IPS DF 6.9 (cell line): Measurements from ENCODE around the gene HHEX.
A peak's percentile ranks its signal among the peaks of the same experiment; 100 is the strongest.
"Not testable (repeated sequence)": the region's sequence is repeated elsewhere in the genome, so short reads cannot be mapped to it uniquely, and the experiment has no call there.

Source experiments
- DNase-seq: peaks from one replicate; pipeline ENCODE4 v3.0.0-alpha.2; 2013; ENCODE audit warnings: low read depth, low spot score
- H3K27ac ChIP-seq: one replicate; pipeline ENCODE4 v1.5.1; 2013; ENCODE audit warnings: low read length, control low read depth
- H3K27me3 ChIP-seq: 2 replicates; pipeline ENCODE4 v1.6.1; 2013; ENCODE audit warnings: mild to moderate bottlenecking, low read length; ENCODE audit not compliant: control insufficient read depth, insufficient read depth
- H3K36me3 ChIP-seq: 2 replicates; pipeline ENCODE4 v1.6.1; 2013; ENCODE audit warnings: low read length; ENCODE audit not compliant: control insufficient read depth, insufficient read depth
- H3K4me1 ChIP-seq: 2 replicates; pipeline ENCODE4 v1.6.1; 2013; ENCODE audit warnings: low read length; ENCODE audit not compliant: control insufficient read depth, insufficient read depth
- H3K4me3 ChIP-seq: 2 replicates; pipeline ENCODE4 v1.5.1; 2013; ENCODE audit warnings: mild to moderate bottlenecking, low read length
- H3K9me3 ChIP-seq: 2 replicates; pipeline ENCODE4 v1.6.1; 2013; ENCODE audit warnings: low read length, inconsistent platforms; ENCODE audit not compliant: control insufficient read depth, insufficient read depth
- WGBS: extraction: QIAGEN DNeasy Blood & Tissue Kit; methylation state at CpG from one replicate; pipeline ENCODE4 v1.1.7; 2013; ENCODE audit warnings: mixed read lengths, missing lambda C conversion rate; ENCODE audit not compliant: insufficient read length, insufficient coverage; 5-methylcytosine and 5-hydroxymethylcytosine counted together

Gene HHEX

DNA sequence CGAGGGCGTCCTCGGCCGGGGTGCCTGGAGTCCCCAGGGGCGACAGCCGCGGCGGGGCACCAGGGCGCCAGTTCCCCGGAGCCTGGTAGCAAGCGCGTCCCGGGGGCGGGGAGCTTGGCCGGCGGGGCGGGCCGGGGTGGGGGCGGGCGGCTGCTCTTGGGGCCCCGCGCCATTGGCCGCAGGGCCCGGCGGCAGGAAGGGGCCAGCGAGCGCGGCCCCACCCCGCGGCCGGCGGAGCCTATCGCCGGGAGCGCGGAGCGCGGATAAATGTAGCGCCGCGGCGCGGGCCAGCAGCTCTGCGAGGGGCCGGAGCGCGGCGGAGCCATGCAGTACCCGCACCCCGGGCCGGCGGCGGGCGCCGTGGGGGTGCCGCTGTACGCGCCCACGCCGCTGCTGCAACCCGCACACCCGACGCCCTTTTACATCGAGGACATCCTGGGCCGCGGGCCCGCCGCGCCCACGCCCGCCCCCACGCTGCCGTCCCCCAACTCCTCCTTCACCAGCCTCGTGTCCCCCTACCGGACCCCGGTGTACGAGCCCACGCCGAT, at the start of gene HHEX:
Gene HHEX (plus strand): TSS at position 293 of the 548 bp plus-strand sequence. CDS start 32 bp downstream, at position 325.
- H3K4me1 ChIP-seq: peaks cover 3% of the 10 kb centered on the region
- no CpG with 5 or more reads among the region's 79 CpGs for WGBS
- no peak within 1 kb of the TSS for H3K27ac ChIP-seq
- H3K9me3 ChIP-seq: no peaks in the 10 kb centered on the region
- H3K36me3 ChIP-seq: no peaks in the 10 kb centered on the region
- peak; percentile 1 for DNase-seq
- H3K27me3 ChIP-seq: peaks cover 33% of the 10 kb centered on the region
- H3K4me3 ChIP-seq: peak within 1 kb of the TSS; percentile 54

DNA sequence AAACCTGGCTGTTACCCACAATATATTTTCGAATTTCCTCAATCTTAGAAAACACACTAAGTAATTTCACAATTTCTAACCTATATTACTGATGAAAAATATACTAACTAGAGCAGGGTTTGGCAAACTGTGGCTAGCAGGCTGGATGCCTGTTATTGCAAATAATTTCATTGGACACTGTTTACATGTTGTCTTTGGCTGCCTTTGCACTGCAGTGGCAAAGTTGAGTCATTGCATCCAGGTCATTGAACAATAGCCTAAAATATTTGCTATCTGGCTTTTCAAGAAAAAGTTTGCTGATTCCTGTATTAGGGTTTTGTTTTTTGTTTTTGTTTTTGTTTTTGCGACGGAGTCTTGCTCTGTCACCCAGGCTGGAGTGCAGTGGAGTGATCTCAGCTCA, 49.6 kb upstream of the HHEX start:
- Histone ChIP-seq H3K4me1 (no peaks in the 10 kb centered on the region), H3K27ac (no peak overlapping the region), H3K9me3 (no peaks in the 10 kb centered on the region), H3K27me3 (no peaks in the 10 kb centered on the region), H3K4me3 (no peak overlapping the region), H3K36me3 (peaks cover 4% of the 10 kb centered on the region; the same call in 1 of the 2 replicates)
- DNase-seq: no peak
- WGBS: 100% methylated on average over 1 of the region's 3 CpGs

DNA sequence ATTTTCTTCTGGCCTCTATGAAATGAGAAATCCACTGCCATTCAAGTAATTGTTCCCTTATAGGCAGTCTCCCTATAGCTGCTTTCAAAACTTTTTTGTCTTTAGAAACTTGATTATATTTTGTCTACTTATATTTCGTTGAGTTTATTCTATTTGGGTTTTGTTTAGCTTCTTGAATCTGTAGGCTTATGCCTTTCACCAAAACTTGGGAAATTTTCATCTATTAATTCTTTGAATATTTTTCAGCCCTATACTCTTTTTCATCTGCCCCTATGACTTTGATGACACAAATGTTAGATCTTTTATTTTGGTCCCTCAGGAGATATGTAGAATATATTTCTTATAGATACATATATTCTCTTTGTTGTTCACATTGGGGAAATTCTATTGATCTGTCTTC, 48.3 kb upstream of the HHEX start:
- WGBS: no CpG with 5 or more reads among the region's 1 CpG
- Histone ChIP-seq H3K27ac (no peak overlapping the region), H3K9me3 (no peaks in the 10 kb centered on the region), H3K27me3 (no peaks in the 10 kb centered on the region), H3K4me3 (no peak overlapping the region), H3K36me3 (peaks cover 4% of the 10 kb centered on the region; the same call in 1 of the 2 replicates), H3K4me1 (no peaks in the 10 kb centered on the region)
- no peak for DNase-seq

- Histone ChIP-seq H3K4me1 (no peaks in the 10 kb centered on the region), H3K27ac (no peak overlapping the region), H3K9me3 (no peaks in the 10 kb centered on the region), H3K27me3 (no peaks in the 10 kb centered on the region), H3K4me3 (no peak overlapping the region), H3K36me3 (peaks cover 2% of the 10 kb centered on the region; the same call in 1 of the 2 replicates)
- DNase-seq: no peak
- no CpG with 5 or more reads among the region's 2 CpGs for WGBS
Measured at GRCh38 chr10:92644921-92645320, 44.8 kb upstream of the HHEX start.

GRCh38 chr10:92650864-92651263, 38.9 kb upstream of the HHEX start:
- H3K27me3 ChIP-seq, H3K4me1 ChIP-seq, DNase-seq, H3K27ac ChIP-seq, H3K9me3 ChIP-seq, H3K36me3 ChIP-seq, H3K4me3 ChIP-seq: not testable (repeated sequence)
- no CpG with 5 or more reads among the region's 3 CpGs for WGBS

GRCh38 chr10:92655426-92655825, 34.3 kb upstream of the HHEX start:
- no peaks in the 10 kb centered on the region for H3K9me3 ChIP-seq
- no peak overlapping the region for H3K27ac ChIP-seq
- H3K27me3 ChIP-seq: no peaks in the 10 kb centered on the region
- WGBS: no CpG with 5 or more reads among the region's 1 CpG
- H3K4me3 ChIP-seq: no peak overlapping the region
- H3K36me3 ChIP-seq: peaks cover 5% of the 10 kb centered on the region; the same call in 1 of the 2 replicates
- H3K4me1 ChIP-seq: no peaks in the 10 kb centered on the region
- no peak for DNase-seq

GRCh38 chr10:92656266-92656961, 33.3 kb upstream of the HHEX start:
- Histone ChIP-seq H3K27me3 (no peaks in the 10 kb centered on the region), H3K27ac (no peak overlapping the region), H3K9me3 (no peaks in the 10 kb centered on the region), H3K4me1 (no peaks in the 10 kb centered on the region), H3K4me3 (no peak overlapping the region), H3K36me3 (peaks cover 2% of the 10 kb centered on the region; the same call in 1 of the 2 replicates)
- no CpG with 5 or more reads among the region's 7 CpGs for WGBS
- no peak for DNase-seq

GRCh38 chr10:92657024-92657423, 32.7 kb upstream of the HHEX start:
- Histone ChIP-seq H3K4me3 (no peak overlapping the region), H3K36me3 (no peaks in the 10 kb centered on the region; the same call in 1 of the 2 replicates), H3K4me1 (no peaks in the 10 kb centered on the region), H3K9me3 (no peaks in the 10 kb centered on the region), H3K27ac (no peak overlapping the region), H3K27me3 (no peaks in the 10 kb centered on the region)
- no CpG with 5 or more reads among the region's 5 CpGs for WGBS
- no peak for DNase-seq

DNA sequence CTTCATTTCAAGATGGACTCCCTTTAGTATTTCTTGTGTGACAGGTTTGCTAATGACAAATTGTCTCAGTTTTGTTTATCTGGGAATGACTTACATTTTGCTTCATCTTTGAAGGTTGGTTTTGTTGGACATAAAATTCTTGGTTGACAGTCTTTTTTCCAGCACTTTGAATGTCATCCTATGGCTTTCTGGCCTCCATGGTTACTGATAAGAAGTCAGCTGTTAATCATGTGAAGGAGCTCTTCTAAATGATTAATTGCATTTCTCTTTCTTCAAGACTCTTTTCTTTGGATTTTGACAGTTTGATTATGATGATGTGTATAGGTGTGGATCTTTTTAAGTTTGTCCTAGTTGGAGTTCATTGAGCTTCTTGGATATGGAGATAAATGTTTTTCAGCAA, 26.9 kb upstream of the HHEX start:
- Histone ChIP-seq H3K36me3 (no peaks in the 10 kb centered on the region), H3K4me3 (no peak overlapping the region), H3K4me1 (no peaks in the 10 kb centered on the region), H3K27ac (no peak overlapping the region), H3K9me3 (no peaks in the 10 kb centered on the region), H3K27me3 (no peaks in the 10 kb centered on the region)
- no peak for DNase-seq

DNA sequence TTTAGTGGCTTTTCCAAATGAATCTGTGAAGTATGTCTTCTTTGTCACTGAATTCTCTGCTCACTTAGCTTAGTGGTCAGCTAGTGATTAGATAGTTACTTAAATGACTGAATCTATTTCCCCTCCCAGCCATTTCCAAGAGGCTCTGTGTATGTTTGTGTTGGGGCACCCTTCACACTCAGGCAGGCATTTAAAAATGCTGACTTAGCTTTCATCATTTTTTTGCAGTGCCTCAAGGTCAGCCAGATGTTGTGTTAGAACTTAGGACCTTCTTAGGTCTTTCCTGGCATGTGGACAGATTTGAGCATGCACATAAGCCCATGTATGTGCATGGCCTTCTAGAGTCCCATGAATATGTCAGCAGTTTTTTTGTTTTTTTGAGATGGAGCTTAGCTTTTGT, 25.4 kb upstream of the HHEX start:
- H3K4me3 ChIP-seq: no peak overlapping the region
- no peaks in the 10 kb centered on the region for H3K27me3 ChIP-seq
- H3K27ac ChIP-seq: no peak overlapping the region
- no peaks in the 10 kb centered on the region for H3K4me1 ChIP-seq
- no peaks in the 10 kb centered on the region for H3K36me3 ChIP-seq
- DNase-seq: no peak
- H3K9me3 ChIP-seq: no peaks in the 10 kb centered on the region

DNA sequence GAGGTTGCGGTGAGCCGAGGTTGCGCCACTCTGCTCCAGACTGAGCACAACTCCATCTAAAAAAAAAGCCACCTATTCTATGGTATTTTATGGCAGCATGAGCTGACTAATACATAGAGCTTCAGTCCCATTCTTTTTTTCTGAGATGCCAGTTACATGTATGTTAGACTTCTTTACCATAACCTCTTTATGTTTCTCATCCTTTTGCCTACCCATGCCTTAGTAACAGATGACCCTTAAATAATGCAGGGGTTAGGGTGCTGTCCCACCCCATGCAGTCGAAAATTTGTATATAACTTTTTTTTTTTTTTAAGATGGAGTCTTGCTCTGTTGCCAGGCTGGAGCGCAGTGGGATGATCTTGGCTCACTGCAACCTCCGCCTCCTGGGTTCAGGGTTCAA, 22.7 kb upstream of the HHEX start:
- no peaks in the 10 kb centered on the region for H3K4me1 ChIP-seq
- no peak for DNase-seq
- H3K27me3 ChIP-seq: no peaks in the 10 kb centered on the region
- no CpG with 5 or more reads among the region's 6 CpGs for WGBS
- H3K27ac ChIP-seq: no peak overlapping the region
- H3K4me3 ChIP-seq: no peak overlapping the region
- no peaks in the 10 kb centered on the region for H3K9me3 ChIP-seq
- H3K36me3 ChIP-seq: no peaks in the 10 kb centered on the region
